ENCODE measurements around the gene PSMA2.

The PSMA2 gene

DNA sequence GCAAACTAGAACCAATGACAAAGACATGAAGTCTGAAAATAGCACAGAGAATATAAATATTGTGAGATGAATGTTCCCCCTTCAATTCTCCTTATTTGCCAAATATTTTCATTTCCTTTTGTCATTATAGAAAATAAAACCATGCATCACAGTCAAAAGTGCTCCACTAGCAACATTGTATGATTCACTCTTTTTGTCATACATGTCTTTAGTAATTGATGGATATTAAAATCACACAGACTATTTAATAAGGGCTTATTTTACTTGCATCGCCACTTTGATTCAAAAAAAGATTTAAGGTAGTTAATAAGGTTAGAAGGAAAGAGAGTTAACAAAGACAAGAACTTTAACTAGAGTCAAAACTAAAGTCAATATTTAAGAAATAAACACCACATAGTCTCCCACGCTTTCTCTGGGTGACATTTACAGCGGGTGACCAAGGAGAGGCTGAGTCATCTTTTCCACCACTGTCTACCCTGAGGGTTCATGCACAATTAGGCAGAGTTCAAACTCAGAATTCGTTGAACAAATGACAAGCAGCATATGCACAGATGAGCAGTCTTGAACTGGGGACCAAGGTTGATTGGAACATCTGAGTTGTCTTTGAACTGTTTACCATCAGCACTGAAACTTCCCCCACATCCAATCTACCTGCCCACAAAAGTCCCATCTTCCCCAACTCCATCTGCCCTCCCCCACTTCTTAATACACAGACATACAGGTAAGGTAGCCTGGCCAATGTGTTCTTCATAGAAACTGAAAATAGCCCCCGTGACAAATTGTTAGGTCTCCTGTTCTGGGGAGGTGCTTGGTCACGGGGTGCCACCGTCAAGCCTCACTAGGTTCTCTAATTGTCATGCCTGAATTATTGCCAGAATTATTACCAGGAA is 62.6 kb downstream of the PSMA2 start:
- no peak overlapping the region for H3K27ac Mint-ChIP-seq
- H3K36me3 Mint-ChIP-seq (ENCODE audit: low read depth) = no peaks in the 10 kb centered on the region
- peaks cover 3% of the 10 kb centered on the region for H3K27me3 Mint-ChIP-seq
- H3K4me3 Mint-ChIP-seq = no peak overlapping the region
- peaks cover 19% of the 10 kb centered on the region for H3K9me3 Mint-ChIP-seq
- peaks cover 13% of the 10 kb centered on the region for H3K4me1 Mint-ChIP-seq (ENCODE audit: low read depth)
- intact Hi-C loops (cut with micrococcal nuclease) = no loop called here

DNA sequence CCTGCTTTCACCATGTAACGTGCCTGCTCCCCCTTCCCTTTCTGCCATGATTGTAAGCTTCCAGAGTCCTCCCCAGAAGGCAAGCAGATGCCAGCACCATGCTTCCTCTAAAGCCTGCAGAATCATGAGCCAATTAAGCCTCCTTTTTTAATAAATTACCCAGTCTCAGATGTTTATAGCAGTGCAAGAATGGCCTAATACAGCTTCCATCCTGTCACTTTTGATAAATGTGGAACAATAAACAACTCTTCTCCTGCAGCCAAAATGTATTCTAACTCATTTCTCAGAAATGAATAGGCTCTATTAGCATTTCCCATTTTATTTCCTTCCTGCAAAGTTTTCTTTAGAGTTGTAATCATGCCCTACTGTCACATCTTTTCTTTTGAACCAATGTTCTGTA is 63.5 kb downstream of the PSMA2 start:
- H3K4me3 Mint-ChIP-seq = no peak overlapping the region
- peaks cover 13% of the 10 kb centered on the region for H3K4me1 Mint-ChIP-seq (ENCODE audit: low read depth)
- peaks cover 3% of the 10 kb centered on the region for H3K27me3 Mint-ChIP-seq
- no peaks in the 10 kb centered on the region for H3K36me3 Mint-ChIP-seq (ENCODE audit: low read depth)
- intact Hi-C loops (cut with micrococcal nuclease) = no loop called here
- H3K27ac Mint-ChIP-seq = no peak overlapping the region
- H3K9me3 Mint-ChIP-seq = peaks cover 27% of the 10 kb centered on the region
